ENCODE results near the gene HP.
"Not testable (repeated sequence)": the region's sequence is repeated elsewhere in the genome, so short reads cannot be mapped to it uniquely, and the experiment has no call there.

HP gene

GRCh38 chr16:72054254-72054847, at the start of gene HP:
TSS of gene HP (plus strand) at chr16:72054505. CDS start at chr16:72054653, 148 bp downstream.
- not testable (repeated sequence) for DNase-seq

GRCh38 chr16:72008065-72008423, 46.3 kb upstream of the HP start:
- not testable (repeated sequence) for DNase-seq

DNA sequence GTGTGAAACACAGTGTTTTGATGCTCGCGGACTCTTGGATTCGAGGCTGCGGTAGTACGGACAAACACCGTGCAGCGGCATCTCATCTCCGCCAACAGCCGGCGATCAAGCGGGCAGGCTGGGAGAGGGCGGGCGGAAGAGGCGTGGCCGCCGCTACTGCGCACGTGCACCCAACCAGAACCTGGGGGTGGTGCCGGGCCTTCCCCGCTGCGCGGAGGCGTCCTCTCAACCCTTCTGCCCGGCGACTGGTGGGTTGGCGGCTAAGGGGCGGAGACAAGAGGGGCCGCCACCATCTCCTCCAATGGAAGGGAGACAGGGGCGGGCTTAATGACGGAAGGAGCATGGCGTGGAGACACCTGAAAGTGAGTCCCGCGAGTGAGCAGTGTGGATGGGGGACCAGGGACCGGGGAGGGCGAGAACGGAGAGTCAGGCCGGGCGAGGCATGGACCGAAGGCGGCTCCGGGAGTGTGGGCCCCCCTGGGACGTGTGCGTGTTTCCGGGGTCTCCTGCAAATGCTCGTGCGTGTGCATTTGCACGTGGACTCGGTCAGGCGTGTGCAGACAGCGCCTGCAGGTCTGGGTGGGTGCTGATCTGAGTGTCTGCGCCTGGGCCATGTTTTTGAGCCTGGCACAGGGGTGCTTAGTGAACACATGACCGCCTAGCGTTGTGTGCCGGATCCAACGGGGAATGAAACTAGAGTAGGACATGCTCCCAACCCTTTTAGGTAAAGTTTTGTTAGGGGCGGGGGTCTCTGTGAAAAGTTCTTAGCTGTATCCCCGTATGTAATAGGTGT, 45.7 kb upstream of the HP start, which contains the start of gene DHODH:
Gene DHODH (plus strand): TSS at position 321 of the 793 bp plus-strand sequence. CDS start 21 bp downstream, at position 342.
- peak; percentile 81 to 93 for DNase-seq

DNA sequence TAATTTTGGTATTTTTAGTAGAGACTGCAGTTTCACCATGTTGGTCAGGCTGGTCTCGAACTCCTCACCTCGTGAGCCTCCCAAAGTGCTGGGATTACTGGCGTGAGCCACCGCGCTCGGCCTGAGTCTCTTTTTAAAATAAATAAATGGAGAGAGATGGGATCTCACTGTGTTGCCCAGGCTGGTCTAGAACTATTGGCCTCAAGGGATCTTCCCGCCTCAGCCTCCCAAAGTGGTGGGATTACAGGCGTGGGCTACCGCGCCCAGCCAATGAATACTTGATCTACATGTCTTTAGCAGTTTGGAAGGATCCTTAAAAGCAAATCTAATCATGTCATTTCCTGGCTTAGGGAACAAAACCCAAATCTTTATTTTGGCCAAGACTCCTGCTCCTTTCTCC, 44.5 kb upstream of the HP start:
- DNase-seq = no peak

- no peak for DNase-seq
These were observed 41.7 kb upstream of the HP start for GRCh38 chr16:72012607-72013006.

GRCh38 chr16:72013389-72013788, 40.9 kb upstream of the HP start:
- no peak for DNase-seq

DNA sequence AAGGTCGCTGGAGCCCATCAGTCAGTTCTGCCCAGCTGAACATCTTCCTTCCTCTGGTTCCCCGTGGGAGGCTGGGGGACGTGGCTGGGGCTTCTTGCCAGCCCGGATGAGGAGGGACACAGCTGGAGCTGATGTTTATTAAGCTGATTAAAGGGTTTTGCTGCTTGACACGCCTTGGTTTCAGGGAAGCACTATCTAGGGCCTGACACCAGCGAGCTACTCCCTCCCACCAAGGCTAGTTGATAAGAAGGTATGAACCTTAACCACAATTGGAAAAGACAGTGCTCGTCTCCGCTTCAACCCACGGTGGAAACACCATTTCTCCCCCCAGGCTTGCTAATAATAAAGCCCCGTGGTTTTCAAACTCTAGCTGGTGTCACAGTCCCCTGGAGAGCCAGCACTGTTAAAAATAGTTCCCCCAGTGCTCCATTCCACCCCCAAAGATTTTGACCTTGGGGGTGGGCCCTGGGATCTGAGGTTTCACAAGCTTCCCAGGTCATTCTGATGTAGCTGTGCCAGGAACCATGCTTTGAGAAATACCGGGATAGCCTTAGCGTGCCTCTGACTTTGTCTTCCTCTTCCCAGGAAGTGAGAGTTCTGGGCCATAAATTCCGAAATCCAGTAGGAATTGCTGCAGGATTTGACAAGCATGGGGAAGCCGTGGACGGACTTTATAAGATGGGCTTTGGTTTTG, 40.3 kb upstream of the HP start:
- DNase-seq = no peak

GRCh38 chr16:72014675-72015074, 39.6 kb upstream of the HP start:
- no peak for DNase-seq

DNA sequence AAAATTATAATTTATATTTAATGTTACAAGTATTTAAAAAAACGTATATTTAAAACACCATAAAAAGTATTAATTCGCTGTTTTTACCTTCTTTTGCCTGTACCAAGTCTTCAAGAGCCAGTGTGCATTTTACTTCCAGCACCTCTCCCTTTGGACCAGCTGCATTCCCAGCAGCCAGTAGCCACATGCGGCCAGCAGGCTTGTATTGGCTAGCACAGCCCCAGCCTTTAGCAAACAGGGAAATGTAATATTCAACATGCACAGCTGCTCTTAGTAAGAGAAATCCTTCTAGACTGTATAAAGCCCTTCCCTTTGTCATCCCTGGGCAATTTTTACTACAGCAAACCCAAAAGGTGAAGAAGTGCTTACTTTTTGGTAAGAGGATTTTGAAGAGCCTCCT, 39.2 kb upstream of the HP start:
- DNase-seq = no peak

DNA sequence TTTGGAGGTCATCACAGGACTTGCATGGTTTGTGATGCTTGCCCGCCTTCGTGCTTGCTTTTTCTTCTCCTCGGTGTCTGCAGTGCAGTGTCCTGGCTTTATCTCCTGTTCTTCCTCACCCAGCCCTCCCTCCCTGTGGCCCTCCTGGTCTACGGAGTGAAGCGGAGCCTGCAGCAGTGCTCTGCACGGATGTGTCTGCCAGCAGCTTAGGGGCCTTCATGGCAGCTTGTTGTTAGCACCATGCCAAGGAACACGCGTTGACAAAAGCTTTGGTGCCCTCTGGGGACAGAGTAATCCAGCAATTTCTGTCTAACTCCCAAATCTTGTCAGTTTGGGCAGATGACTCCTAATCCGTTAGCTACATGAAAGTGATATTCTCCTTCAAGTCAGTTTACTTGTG, 35.8 kb upstream of the HP start:
- DNase-seq = no peak

DNA sequence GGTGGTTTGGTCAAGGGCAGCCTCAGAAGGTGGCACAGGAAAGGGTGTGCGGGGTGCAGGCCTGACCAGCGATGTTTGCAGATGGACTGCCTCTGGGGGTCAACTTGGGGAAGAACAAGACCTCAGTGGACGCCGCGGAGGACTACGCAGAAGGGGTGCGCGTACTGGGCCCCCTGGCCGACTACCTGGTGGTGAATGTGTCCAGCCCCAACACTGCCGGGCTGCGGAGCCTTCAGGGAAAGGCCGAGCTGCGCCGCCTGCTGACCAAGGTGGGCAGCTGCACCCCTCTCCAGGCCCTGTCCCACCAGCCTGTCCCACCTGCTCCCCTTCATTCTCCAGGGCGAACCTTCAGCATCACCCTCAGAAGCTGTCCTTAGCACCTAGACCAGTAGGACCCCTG, 33.3 kb upstream of the HP start:
- no peak for DNase-seq

- DNase-seq = no peak
These were observed 32.2 kb upstream of the HP start for GRCh38 chr16:72022127-72022526.

DNA sequence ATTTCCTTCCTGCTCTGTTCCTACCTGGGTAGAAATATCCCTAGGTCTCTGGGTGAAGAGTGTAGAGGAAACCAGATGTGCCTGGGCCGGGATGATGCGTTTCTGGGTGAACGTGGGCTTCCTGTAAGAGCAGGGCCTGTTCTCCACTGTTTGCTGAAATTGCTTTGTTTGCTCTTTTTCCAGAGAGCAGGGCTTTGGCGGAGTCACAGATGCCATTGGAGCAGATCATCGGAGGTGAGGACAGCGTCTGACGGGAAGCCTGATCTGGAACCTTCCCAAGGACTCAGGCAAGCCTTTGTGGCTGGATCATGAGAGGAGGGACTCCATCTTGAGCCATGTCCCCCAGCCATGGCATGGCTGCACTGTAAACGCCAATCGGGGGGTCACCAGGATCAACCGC, 30.3 kb upstream of the HP start:
- DNase-seq = no peak

DNA sequence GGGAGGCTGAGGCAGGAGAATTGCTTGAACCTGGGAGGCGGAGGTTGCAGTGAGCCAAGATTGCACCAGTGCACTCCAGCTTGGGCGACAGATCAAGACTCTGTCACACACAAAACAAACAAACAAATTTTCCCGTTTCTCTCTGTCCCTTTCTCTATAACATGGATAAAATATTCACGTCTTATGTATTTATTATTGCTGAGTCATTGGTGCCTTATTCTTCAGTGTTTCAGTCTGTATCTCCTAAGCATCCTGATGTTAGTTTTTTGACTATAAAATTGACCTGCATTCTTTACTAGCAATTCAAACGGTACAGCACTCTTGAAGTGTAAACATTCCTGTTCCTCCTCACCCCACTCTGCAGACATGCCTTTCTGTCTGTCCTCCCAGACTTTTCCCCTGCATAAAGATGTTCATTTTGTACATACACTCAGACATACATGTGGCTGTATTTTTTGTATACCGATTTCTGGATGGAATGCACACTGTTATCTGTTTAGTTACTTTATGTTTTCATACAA, 29.4 kb upstream of the HP start:
- DNase-seq = no peak

- no peak for DNase-seq
These were observed 28.7 kb upstream of the HP start for GRCh38 chr16:72025404-72026114.

DNA sequence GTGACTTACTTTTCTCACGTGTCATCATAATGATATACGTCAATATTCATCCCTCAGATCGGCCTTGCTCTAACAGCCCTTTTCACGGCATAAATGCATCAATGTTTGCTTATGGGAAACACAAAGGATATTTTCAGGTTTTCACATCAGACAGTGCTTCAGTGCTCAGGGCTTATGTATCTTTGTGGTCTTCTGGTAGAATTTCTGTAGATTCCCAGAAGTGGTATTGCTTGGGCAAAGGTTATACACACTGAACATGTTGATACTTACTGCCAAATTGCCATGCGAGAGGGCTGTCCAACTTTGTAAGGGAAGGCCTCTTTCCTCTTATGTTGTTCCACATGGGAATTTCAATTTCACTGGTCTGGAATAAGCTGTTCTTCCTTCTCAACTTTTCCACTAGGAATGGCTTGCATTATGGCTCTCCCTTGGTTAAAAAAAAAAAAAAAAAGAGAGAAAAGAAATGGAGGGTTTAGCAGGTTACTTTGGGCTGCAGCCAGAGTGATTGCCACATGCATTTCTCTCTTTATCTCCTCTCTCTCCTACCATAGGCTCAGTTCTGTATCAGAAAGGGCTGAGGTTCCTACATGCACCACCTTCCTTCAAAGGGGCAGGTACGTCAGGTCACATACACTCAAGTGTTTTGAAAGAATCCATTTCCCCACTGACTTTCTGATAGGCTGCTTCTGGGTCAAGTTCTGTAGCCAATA, 26.5 kb upstream of the HP start:
- no peak for DNase-seq

DNA sequence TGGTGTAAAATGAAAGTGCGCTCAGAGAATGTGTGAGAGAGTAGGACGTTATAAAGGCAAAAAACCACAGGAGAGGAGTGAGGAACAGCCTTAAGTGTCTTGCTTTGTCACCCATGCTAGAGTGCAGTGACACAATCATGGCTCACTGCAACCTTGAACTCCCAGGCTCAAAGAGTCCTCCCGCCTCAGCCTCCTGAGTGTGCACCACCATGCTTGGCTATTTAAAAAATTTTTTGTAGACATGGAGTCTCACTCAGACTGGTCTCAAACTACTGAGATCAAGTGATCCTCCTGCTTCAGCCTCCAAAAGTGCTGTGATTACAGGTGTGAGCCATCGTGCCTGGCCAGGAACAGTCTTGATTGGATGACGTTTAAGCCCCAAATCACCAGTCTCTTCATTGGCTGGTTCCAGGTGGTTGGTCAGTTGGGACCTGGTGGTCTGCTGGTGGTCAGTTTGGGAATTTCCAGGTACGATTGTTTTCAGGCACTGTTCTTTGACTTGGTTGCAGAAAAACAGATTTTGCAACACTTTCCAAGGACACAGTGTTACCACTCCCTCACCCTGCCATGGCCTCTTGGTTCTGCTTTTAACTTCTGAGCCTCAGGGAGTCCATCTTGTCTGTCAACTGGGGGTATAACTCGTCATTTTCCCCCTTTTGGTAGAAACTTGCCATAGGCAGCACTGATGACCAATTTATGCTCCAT, 24.6 kb upstream of the HP start:
- DNase-seq = no peak

DNA sequence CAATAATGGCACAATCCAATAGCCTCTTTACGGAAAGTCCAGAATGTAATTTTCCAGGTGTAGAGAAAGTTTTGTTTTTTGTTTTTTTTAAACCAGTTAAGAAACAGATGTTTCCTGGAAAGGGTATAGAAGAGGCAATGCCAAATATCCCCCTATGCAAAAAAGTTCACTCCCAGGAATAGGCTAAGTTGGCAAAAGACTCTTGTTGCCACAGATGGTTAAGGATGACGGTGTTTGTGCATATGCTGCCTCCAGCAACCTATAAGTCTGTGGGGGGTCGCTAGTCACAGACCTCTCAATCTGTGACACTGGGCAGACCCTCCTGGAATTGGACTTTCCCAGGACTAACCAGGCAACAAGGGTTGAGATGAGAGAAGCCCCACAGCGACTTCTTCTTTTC, 20.9 kb upstream of the HP start:
- no peak for DNase-seq

DNA sequence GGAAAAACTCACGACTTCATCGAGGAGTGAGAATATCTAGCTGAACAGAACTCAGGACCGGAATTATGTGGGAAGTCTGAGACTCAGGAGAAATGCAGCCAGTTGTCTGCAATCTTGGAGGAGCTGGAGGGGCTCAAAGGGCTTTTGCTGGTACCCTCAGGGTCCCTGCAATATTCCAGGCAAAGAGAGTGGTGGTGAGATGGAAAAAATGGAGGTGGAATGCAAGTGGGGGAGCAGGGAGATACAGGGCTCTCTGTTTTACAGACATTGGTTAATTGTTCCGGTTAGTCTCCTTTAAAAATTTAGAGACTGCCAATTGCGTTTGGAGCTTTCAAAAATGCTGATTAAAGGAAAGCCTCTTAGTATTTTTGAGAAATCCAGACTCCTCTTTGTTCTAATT, 18.2 kb upstream of the HP start:
- DNase-seq = no peak

- DNase-seq = no peak
These were observed 12.1 kb upstream of the HP start for GRCh38 chr16:72042157-72042660.

GRCh38 chr16:72043058-72043457, 11.2 kb upstream of the HP start:
- no peak for DNase-seq

GRCh38 chr16:72043539-72043938, 10.8 kb upstream of the HP start:
- no peak for DNase-seq
